Stomach smooth muscle (tissue), 2 donors: ENCODE measurements around the gene DCDC2B.
A peak's percentile ranks its signal among the peaks of the same experiment; 100 is the strongest.

Experiments used
- H3K27ac ChIP-seq: one replicate; pipeline ENCODE4 v1.7.0; 2013; ENCODE audit warnings: mild to moderate bottlenecking, low read length, inconsistent platforms
- H3K27me3 ChIP-seq, 2 donors: one replicate each; pipeline ENCODE4 v1.7.0; 2013; ENCODE audit warnings: low read length in 2 of 2; ENCODE audit not compliant: insufficient read depth in 2 of 2, control insufficient read depth in 1 of 2
- H3K36me3 ChIP-seq, 2 donors: one replicate each; pipeline ENCODE4 v1.7.0; 2013; ENCODE audit warnings: low read length in 2 of 2; ENCODE audit not compliant: control insufficient read depth in 2 of 2, insufficient read depth in 2 of 2
- H3K4me1 ChIP-seq: one replicate; pipeline ENCODE4 v1.7.0; 2013; ENCODE audit warnings: low read length; ENCODE audit not compliant: control insufficient read depth, insufficient read depth
- H3K4me3 ChIP-seq, 2 donors: one replicate each; pipeline ENCODE4 v1.7.0; 2013; ENCODE audit warnings: low read length in 2 of 2
- H3K9ac ChIP-seq, 2 donors: one replicate each; pipeline ENCODE4 v1.7.0; 2013; ENCODE audit warnings: low read length in 2 of 2, mild to moderate bottlenecking in 1 of 2
- H3K9me3 ChIP-seq, 2 donors: one replicate each; pipeline ENCODE4 v1.7.0; 2013; ENCODE audit warnings: low read length in 2 of 2; ENCODE audit not compliant: control insufficient read depth in 2 of 2
- donor health status: healthy.
- donor health status: Pancreatic carcinoma.

DCDC2B gene

GRCh38 chr1:32205401-32206370, 3.2 kb upstream of the DCDC2B start, which contains the start of gene IQCC:
Gene IQCC (plus strand): TSS chr1:32205671. CDS start chr1:32205682, 11 bp downstream.
- H3K9me3 ChIP-seq = no peaks in the 10 kb centered on the region
- peak within 1 kb of the TSS; percentile 84 to 86 for H3K4me3 ChIP-seq
- no peaks in the 10 kb centered on the region for H3K27me3 ChIP-seq
- H3K9ac ChIP-seq = peak within 1 kb of the TSS; percentile 90 to 92
- H3K36me3 ChIP-seq = peaks cover 0 to 3% of the 10 kb centered on the region in 2 donors
- H3K4me1 ChIP-seq = peaks cover 32% of the 10 kb centered on the region
- H3K27ac ChIP-seq = no peak within 1 kb of the TSS

- no peak overlapping the region for H3K27ac ChIP-seq
Measured at GRCh38 chr1:32208469-32208868, 420 bp upstream of the DCDC2B start.

GRCh38 chr1:32215629-32216480, 7.0 kb downstream of the DCDC2B start:
- H3K4me1 ChIP-seq = peaks cover 7% of the 10 kb centered on the region
- H3K9me3 ChIP-seq = no peaks in the 10 kb centered on the region
- peaks cover 24 to 38% of the 10 kb centered on the region in 2 donors for H3K36me3 ChIP-seq
- H3K9ac ChIP-seq = no peak overlapping the region
- no peak overlapping the region for H3K27ac ChIP-seq
- no peaks in the 10 kb centered on the region for H3K27me3 ChIP-seq
- no peak overlapping the region for H3K4me3 ChIP-seq

More at GRCh38 chr1:32208469-32208868, 420 bp upstream of the DCDC2B start:
- H3K36me3 ChIP-seq = peaks cover 0 to 6% of the 10 kb centered on the region in 2 donors
- H3K4me1 ChIP-seq = peaks cover 22% of the 10 kb centered on the region
- H3K9me3 ChIP-seq = no peaks in the 10 kb centered on the region
- H3K4me3 ChIP-seq = no peak overlapping the region
- no peak overlapping the region for H3K9ac ChIP-seq
- no peaks in the 10 kb centered on the region for H3K27me3 ChIP-seq

- Histone ChIP-seq H3K4me1 (peaks cover 14% of the 10 kb centered on the region), H3K27me3 (no peaks in the 10 kb centered on the region), H3K9ac (no peak overlapping the region), H3K27ac (no peak overlapping the region), H3K36me3 (peaks cover 24 to 38% of the 10 kb centered on the region in 2 donors), H3K4me3 (no peak overlapping the region), H3K9me3 (no peaks in the 10 kb centered on the region)
Measured at GRCh38 chr1:32216566-32216965, 7.7 kb downstream of the DCDC2B start.

- Histone ChIP-seq H3K27ac (no peak overlapping the region), H3K36me3 (peaks cover 24 to 37% of the 10 kb centered on the region in 2 donors), H3K4me1 (peaks cover 30% of the 10 kb centered on the region), H3K9me3 (no peaks in the 10 kb centered on the region), H3K4me3 (no peak overlapping the region), H3K9ac (no peak overlapping the region), H3K27me3 (no peaks in the 10 kb centered on the region)
Measured at GRCh38 chr1:32219022-32219421, 10.1 kb downstream of the DCDC2B start.

- peaks cover 30% of the 10 kb centered on the region for H3K4me1 ChIP-seq
- peak overlapping the region; percentile 5 to 95 for H3K9ac ChIP-seq
- H3K36me3 ChIP-seq = peaks cover 23 to 31% of the 10 kb centered on the region in 2 donors
- H3K9me3 ChIP-seq = no peaks in the 10 kb centered on the region
- H3K4me3 ChIP-seq = peak overlapping the region; percentile 85 to 97
- H3K27ac ChIP-seq = no peak overlapping the region
- H3K27me3 ChIP-seq = no peaks in the 10 kb centered on the region
Measured at GRCh38 chr1:32220746-32221580, 12.1 kb downstream of the DCDC2B start.

GRCh38 chr1:32221581-32221979, 12.7 kb downstream of the DCDC2B start:
- Histone ChIP-seq H3K4me3 (peak overlapping the region; percentile 85 to 97), H3K9ac (peak overlapping the region; percentile 95 to 100), H3K9me3 (no peaks in the 10 kb centered on the region), H3K36me3 (peaks cover 21 to 29% of the 10 kb centered on the region in 2 donors), H3K27me3 (no peaks in the 10 kb centered on the region), H3K27ac (peak overlapping the region; percentile 94), H3K4me1 (peaks cover 30% of the 10 kb centered on the region)

GRCh38 chr1:32221980-32222755, 13.3 kb downstream of the DCDC2B start, which contains the start of the genes EIF3I and TMEM234:
Gene EIF3I (plus strand): TSS chr1:32222407. CDS start chr1:32222442, 35 bp downstream.
Gene TMEM234 (minus strand): TSS chr1:32222353. CDS start chr1:32222322, 31 bp downstream.
- no peaks in the 10 kb centered on the region for H3K27me3 ChIP-seq
- peak within 1 kb of the TSS; percentile 85 to 97 for H3K4me3 ChIP-seq
- peaks cover 15 to 25% of the 10 kb centered on the region in 2 donors for H3K36me3 ChIP-seq
- H3K27ac ChIP-seq = peak within 1 kb of the TSS; percentile 94
- H3K4me1 ChIP-seq = peaks cover 30% of the 10 kb centered on the region
- H3K9ac ChIP-seq = peak within 1 kb of the TSS; percentile 95 to 100
- no peaks in the 10 kb centered on the region for H3K9me3 ChIP-seq

- Histone ChIP-seq H3K27me3 (no peaks in the 10 kb centered on the region), H3K9ac (peak overlapping the region; percentile 8 to 42), H3K27ac (no peak overlapping the region), H3K4me1 (peaks cover 30% of the 10 kb centered on the region), H3K4me3 (peak overlapping the region in 1 of 2 donors; percentile 97), H3K36me3 (peaks cover 26 to 32% of the 10 kb centered on the region in 2 donors), H3K9me3 (no peaks in the 10 kb centered on the region)
Measured at GRCh38 chr1:32223683-32224082, 14.8 kb downstream of the DCDC2B start.
